22Rv1 (cell line): ENCODE measurements around the gene NTNG1.

ENCODE experiments used
- H3K27ac ChIP-seq: fragments of 450-650 bp; 2 replicates; pipeline ENCODE4 v1.5.1; 2017
- ZFX ChIP-seq: fragments of 450-650 bp; IDR thresholded peaks from 2 replicates; pipeline ENCODE4 v1.6.1; 2017; ENCODE audit warnings: antibody characterized with exemption, borderline replicate concordance
- TF ChIP-seq, protein P1 (sequence below): fragments of 450-650 bp; IDR thresholded peaks from 2 replicates; pipeline ENCODE4 v1.5.1; 2017; ENCODE audit warnings: mild to moderate bottlenecking

The NTNG1 gene

GRCh38 chr1:107250169-107250568, 109.3 kb downstream of the NTNG1 start:
- no peak for TF ChIP-seq ZFX
- TF ChIP-seq, protein P1, sequence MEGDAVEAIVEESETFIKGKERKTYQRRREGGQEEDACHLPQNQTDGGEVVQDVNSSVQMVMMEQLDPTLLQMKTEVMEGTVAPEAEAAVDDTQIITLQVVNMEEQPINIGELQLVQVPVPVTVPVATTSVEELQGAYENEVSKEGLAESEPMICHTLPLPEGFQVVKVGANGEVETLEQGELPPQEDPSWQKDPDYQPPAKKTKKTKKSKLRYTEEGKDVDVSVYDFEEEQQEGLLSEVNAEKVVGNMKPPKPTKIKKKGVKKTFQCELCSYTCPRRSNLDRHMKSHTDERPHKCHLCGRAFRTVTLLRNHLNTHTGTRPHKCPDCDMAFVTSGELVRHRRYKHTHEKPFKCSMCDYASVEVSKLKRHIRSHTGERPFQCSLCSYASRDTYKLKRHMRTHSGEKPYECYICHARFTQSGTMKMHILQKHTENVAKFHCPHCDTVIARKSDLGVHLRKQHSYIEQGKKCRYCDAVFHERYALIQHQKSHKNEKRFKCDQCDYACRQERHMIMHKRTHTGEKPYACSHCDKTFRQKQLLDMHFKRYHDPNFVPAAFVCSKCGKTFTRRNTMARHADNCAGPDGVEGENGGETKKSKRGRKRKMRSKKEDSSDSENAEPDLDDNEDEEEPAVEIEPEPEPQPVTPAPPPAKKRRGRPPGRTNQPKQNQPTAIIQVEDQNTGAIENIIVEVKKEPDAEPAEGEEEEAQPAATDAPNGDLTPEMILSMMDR = no peak
- no peak overlapping the region for H3K27ac ChIP-seq

DNA sequence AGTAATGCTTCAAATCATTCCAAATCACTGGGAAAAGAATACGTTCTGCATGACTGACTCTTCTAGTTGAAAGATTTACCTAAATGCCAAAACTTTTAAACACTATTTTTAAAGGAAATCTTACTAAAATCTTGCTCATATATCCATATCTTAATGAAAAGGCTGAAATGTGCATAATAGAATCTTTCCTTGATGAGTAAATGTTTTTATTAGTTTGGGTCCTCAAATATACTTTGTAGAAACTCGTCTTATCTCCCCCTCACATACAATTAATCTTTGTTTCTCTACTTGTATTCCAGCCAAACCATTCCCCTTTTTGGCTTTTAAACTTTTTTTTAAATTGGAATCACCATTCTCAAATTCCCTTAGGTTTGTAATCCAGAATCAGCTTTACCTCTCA, 110.2 kb downstream of the NTNG1 start:
- no peak overlapping the region for H3K27ac ChIP-seq
- TF ChIP-seq, protein P1 = no peak

DNA sequence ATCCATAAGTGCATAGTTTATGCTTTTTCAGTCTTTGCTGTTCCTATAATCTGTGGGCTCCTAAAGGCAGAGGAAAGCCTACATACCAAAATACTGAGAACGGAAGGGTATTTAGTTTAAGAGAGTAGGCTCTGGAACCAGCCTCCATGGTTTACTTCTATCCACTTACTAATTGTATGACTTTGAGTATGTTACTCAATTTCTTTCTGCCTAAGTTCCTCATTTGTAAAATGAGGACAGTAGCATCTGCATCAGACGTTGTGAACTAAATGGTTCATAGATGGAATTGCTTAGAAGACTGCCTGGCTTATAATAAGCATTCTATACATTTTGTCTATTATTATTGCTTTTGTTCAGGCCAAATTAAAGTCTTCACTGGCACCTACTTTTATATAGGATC, 111.0 kb downstream of the NTNG1 start:
- no peak overlapping the region for H3K27ac ChIP-seq
- TF ChIP-seq, protein P1 = no peak
- no peak for TF ChIP-seq ZFX

DNA sequence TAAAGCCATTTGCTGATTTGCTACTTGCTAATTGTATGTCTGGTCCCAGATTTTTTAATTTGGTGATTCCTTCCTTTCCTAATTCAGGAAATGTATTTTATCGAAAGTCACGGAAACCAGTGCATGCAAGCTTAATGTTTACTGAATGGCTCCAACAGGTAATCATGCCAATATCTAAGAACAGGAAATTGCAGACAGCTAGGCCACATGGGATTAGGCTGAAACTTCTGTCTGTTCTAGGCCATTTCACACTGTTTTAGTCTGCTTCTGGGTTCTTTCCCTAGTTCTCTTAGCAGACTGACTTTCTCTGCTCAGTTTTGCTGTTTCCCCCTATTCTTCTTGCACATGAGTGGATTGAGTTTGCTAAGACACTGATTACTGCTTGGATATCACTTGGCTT, 111.4 kb downstream of the NTNG1 start:
- no peak for TF ChIP-seq ZFX
- TF ChIP-seq, protein P1 = no peak
- H3K27ac ChIP-seq = no peak overlapping the region

GRCh38 chr1:107254306-107254705, 113.5 kb downstream of the NTNG1 start:
- H3K27ac ChIP-seq = no peak overlapping the region
- no peak for TF ChIP-seq ZFX
- TF ChIP-seq, protein P1 = no peak

GRCh38 chr1:107255469-107255868, 114.6 kb downstream of the NTNG1 start:
- no peak overlapping the region for H3K27ac ChIP-seq
- TF ChIP-seq, protein P1 = no peak
- TF ChIP-seq ZFX = no peak

DNA sequence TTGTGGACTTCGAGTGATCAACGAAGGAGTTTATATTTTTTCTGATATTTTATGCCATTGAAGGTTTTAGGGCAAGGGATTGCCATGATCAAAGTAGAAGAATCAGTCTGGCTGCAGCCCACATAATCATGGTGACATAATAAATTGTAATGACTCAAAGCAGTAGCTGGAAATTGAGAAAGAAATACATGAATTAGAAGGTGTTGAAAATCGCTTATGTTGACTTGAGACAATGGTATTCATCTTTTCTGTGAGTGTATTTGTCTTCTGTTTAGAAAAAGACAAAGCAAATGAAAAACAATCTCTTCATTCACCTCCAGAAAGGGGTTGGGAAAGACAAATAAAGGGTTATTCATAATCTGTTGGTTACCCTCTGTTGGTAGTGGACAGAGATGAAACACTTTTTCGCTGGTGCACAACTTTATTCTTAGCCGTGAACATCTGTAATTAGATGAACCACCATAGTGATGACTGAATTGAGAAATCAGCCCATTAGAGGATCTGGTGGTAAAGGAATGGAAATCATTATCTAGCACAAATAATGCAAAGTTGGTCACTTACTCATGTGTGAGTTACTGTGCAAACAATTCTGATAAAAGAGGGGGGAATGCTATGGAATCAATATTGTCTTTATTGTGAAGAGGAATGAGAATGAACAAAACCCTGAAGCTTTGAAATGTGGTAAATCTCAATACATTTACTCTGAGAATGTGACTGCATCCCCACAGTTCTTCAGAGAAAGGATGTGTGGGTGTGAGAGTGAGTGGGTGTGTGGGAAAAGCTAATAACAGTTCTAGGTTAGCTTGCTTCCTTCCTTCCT, 121.8 kb downstream of the NTNG1 start:
- H3K27ac ChIP-seq = no peak overlapping the region

More for the DNA sequence above, 121.8 kb downstream of the NTNG1 start:
- no peak for TF ChIP-seq ZFX
- TF ChIP-seq, protein P1 = no peak
